CD14-positive monocyte (primary cell): ENCODE results near the gene PELO. TPM values are rescaled to one million over a fixed set of nuclear protein-coding genes. Genes with fewer than 3 reads are reported as not detected.
A peak's percentile ranks its signal among the peaks of the same experiment; 100 is the strongest.

Experiments used
- DNase-seq, 3 donors: peaks; one replicate each; pipeline ENCODE4 v3.0.0-alpha.2; 2011 to 2022
- H2AFZ ChIP-seq: 2 replicates; pipeline ENCODE4 v1.6.0; 2012; ENCODE audit warnings: mild to moderate bottlenecking, low read depth, low read length, inconsistent platforms; ENCODE audit not compliant: insufficient read depth, poor library complexity, severe bottlenecking
- H3K27ac ChIP-seq, 2 donors: 1 replicate in 1 of 2; 2 replicates in 1 of 2; pipeline ENCODE4 v1.5.1; 2012 to 2013; ENCODE audit warnings: low read length in 2 of 2, control low read depth in 1 of 2, inconsistent platforms in 1 of 2, low read depth in 1 of 2, mild to moderate bottlenecking in 1 of 2
- H3K27me3 ChIP-seq, 2 donors: one replicate each; pipeline versions ENCODE4 v1.6.0 to v1.6.1; 2011 to 2013; ENCODE audit warnings: low read length in 2 of 2; ENCODE audit not compliant: control insufficient read depth in 2 of 2, insufficient read depth in 2 of 2
- H3K36me3 ChIP-seq, 2 donors: replicated peaks in 1 of 2; 1 replicate in 1 of 2; 2 replicates in 1 of 2; pipeline versions ENCODE4 v1.5.1 to v1.6.1; 2012 to 2013; ENCODE audit warnings: low read length in 2 of 2, control low read depth in 1 of 2, inconsistent platforms in 1 of 2, mild to moderate bottlenecking in 1 of 2; ENCODE audit not compliant: insufficient read depth in 2 of 2, control insufficient read depth in 1 of 2
- H3K4me1 ChIP-seq, 2 donors: 1 replicate in 1 of 2; 2 replicates in 1 of 2; pipeline versions ENCODE4 v1.5.1 to v1.6.1; 2012 to 2013; ENCODE audit warnings: low read length in 2 of 2, control low read depth in 1 of 2, inconsistent platforms in 1 of 2, mild to moderate bottlenecking in 1 of 2, moderate library complexity in 1 of 2; ENCODE audit not compliant: insufficient read depth in 2 of 2, control insufficient read depth in 1 of 2
- H3K4me2 ChIP-seq: replicated peaks from 2 replicates; pipeline ENCODE3; 2012; ENCODE audit warnings: low read length, moderate library complexity, mild to moderate bottlenecking; ENCODE audit not compliant: poor library complexity, severe bottlenecking; ENCODE audit errors: extremely low read depth
- H3K4me3 ChIP-seq, 3 experiments: fragments of 200-600 bp in 1 of 3; sonication (generic) in 1 of 3; replicated peaks in 1 of 3; 1 replicate in 2 of 3; 2 replicates in 1 of 3; pipeline ENCODE4 v1.5.1; 2011 to 2013; ENCODE audit warnings: low read length in 3 of 3, mild to moderate bottlenecking in 3 of 3, control low read depth in 2 of 3, low read depth in 2 of 3, inconsistent platforms in 1 of 3, moderate library complexity in 1 of 3
- H3K79me2 ChIP-seq: 2 replicates; pipeline ENCODE4 v1.6.0; 2012; ENCODE audit warnings: mild to moderate bottlenecking, control low read depth, inconsistent platforms, low read length, moderate library complexity; ENCODE audit not compliant: insufficient read depth
- H3K9ac ChIP-seq: 2 replicates; pipeline ENCODE4 v1.6.0; 2017; ENCODE audit warnings: low read length, mild to moderate bottlenecking; ENCODE audit not compliant: insufficient read depth, poor library complexity, severe bottlenecking
- H3K9me3 ChIP-seq, 2 donors: replicated peaks in 1 of 2; 1 replicate in 1 of 2; 2 replicates in 1 of 2; pipeline versions ENCODE4 v1.5.1 to v1.6.1; 2012 to 2013; ENCODE audit warnings: low read length in 2 of 2, control low read depth in 1 of 2; ENCODE audit not compliant: control insufficient read depth in 1 of 2, insufficient read depth in 1 of 2
- H4K20me1 ChIP-seq: 2 replicates; pipeline ENCODE4 v1.6.0; 2012; ENCODE audit warnings: mild to moderate bottlenecking, low read length, control low read depth, moderate library complexity; ENCODE audit not compliant: insufficient read depth
- H3K27ac Mint-ChIP-seq, 7 donors: one replicate each; pipeline ENCODE4 v1.8.0; 2020; ENCODE audit warnings: mild to moderate bottlenecking in 7 of 7, mixed read lengths in 7 of 7, moderate library complexity in 6 of 7, inconsistent platforms in 2 of 7
- H3K27me3 Mint-ChIP-seq, 3 donors: one replicate each; pipeline ENCODE4 v1.8.0; 2021 to 2022; ENCODE audit warnings: low read depth in 3 of 3, mild to moderate bottlenecking in 3 of 3, mixed read lengths in 3 of 3, moderate library complexity in 3 of 3, inconsistent platforms in 1 of 3
- H3K36me3 Mint-ChIP-seq, 2 donors: one replicate each; pipeline ENCODE4 v1.8.0; 2020; ENCODE audit warnings: mixed read lengths in 2 of 2, inconsistent platforms in 1 of 2, mild to moderate bottlenecking in 1 of 2
- H3K4me1 Mint-ChIP-seq: one replicate; pipeline ENCODE4 v1.8.0; 2020; ENCODE audit warnings: mild to moderate bottlenecking, mixed read lengths
- H3K4me3 Mint-ChIP-seq, 2 donors: one replicate each; pipeline ENCODE4 v1.8.0; 2020; ENCODE audit warnings: mild to moderate bottlenecking in 2 of 2, mixed read lengths in 2 of 2, moderate library complexity in 1 of 2
- H3K9me3 Mint-ChIP-seq, 7 donors: one replicate each; pipeline ENCODE4 v1.8.0; 2020 to 2022; ENCODE audit warnings: mixed read lengths in 7 of 7, mild to moderate bottlenecking in 6 of 7, moderate library complexity in 6 of 7, inconsistent platforms in 2 of 7
- WGBS: methylation state at CpG from one replicate; pipeline ENCODE4 v1.1.5; 2013; ENCODE audit warnings: missing lambda C conversion rate; ENCODE audit not compliant: insufficient coverage; 5-methylcytosine and 5-hydroxymethylcytosine counted together
- intact Hi-C, 2 donors: fragments of 100-400 bp; cut with micrococcal nuclease; formaldehyde crosslinking; loops; one replicate each; pipeline versions ENCODE4 v1.15.0 to v1.15.1; 2023
- polyA plus RNA-seq, 3 donors: library from polyadenylated mRNA; depleted of rRNA in 1 of 3; unstranded in 2 of 3; stranded (reverse) in 1 of 3; fragments of 300-500 nt in 2 of 3; fragments of >200 nt in 1 of 3; fragmentation: Illumina TruSeq in 2 of 3; gene quantifications; 1 replicate in 2 of 3; 2 replicates in 1 of 3; pipeline ENCODE4 v1.2.3, GENCODE V29; 2012 to 2021
- TF ChIP-seq, protein P1 (sequence below): fragments of 200-600 bp; IDR thresholded peaks from one replicate; pipeline ENCODE4 v1.8.0; 2022; ENCODE audit warnings: antibody characterized with exemption, mild to moderate bottlenecking

Gene PELO
- polyA plus RNA-seq, 3 donors = 1.8 to 4.4 (median 2.1) TPM

DNA sequence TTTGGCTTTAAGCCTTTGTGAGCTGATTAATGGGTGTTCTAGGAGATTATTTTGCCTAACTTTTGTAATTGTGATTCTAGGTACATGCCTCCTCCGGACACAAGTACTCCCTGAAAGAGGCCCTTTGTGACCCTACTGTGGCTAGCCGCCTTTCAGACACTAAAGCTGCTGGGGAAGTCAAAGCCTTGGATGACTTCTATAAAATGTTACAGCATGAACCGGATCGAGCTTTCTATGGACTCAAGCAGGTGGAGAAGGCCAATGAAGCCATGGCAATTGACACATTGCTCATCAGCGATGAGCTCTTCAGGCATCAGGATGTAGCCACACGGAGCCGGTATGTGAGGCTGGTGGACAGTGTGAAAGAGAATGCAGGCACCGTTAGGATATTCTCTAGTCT lies 13.6 kb downstream of the PELO start:
- Mint-ChIP-seq H3K4me3 (peak overlapping the region; percentile 91 to 94), H3K36me3 (peaks cover 3 to 8% of the 10 kb centered on the region in 2 donors), H3K27me3 (peaks cover 0 to 3% (median 0%) of the 10 kb centered on the region in 3 donors), H3K27ac (peak overlapping the region; percentile 91 to 99 (median 97)), H3K4me1 (peaks cover 74% of the 10 kb centered on the region), H3K9me3 (peaks cover 0 to 3% (median 0%) of the 10 kb centered on the region in 7 donors)
- Histone ChIP-seq H3K4me1 (peaks cover 59 to 82% of the 10 kb centered on the region in 2 donors), H3K27ac (peak overlapping the region; percentile 1 to 98), H3K9me3 (no peaks in the 10 kb centered on the region), H4K20me1 (no peaks in the 10 kb centered on the region), H2AFZ (no peak overlapping the region), H3K4me2 (peak overlapping the region; percentile 76), H3K36me3 (no peaks in the 10 kb centered on the region), H3K79me2 (peaks cover 50% of the 10 kb centered on the region), H3K27me3 (no peaks in the 10 kb centered on the region), H3K9ac (no peak overlapping the region), H3K4me3 (peak overlapping the region in 1 of 3 experiments; percentile 85)
- TF ChIP-seq, protein P1, sequence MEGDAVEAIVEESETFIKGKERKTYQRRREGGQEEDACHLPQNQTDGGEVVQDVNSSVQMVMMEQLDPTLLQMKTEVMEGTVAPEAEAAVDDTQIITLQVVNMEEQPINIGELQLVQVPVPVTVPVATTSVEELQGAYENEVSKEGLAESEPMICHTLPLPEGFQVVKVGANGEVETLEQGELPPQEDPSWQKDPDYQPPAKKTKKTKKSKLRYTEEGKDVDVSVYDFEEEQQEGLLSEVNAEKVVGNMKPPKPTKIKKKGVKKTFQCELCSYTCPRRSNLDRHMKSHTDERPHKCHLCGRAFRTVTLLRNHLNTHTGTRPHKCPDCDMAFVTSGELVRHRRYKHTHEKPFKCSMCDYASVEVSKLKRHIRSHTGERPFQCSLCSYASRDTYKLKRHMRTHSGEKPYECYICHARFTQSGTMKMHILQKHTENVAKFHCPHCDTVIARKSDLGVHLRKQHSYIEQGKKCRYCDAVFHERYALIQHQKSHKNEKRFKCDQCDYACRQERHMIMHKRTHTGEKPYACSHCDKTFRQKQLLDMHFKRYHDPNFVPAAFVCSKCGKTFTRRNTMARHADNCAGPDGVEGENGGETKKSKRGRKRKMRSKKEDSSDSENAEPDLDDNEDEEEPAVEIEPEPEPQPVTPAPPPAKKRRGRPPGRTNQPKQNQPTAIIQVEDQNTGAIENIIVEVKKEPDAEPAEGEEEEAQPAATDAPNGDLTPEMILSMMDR = no peak
- intact Hi-C loops = no loop called here
- WGBS = 76% methylated on average over 7 of the region's 8 CpGs
- no peak for DNase-seq

DNA sequence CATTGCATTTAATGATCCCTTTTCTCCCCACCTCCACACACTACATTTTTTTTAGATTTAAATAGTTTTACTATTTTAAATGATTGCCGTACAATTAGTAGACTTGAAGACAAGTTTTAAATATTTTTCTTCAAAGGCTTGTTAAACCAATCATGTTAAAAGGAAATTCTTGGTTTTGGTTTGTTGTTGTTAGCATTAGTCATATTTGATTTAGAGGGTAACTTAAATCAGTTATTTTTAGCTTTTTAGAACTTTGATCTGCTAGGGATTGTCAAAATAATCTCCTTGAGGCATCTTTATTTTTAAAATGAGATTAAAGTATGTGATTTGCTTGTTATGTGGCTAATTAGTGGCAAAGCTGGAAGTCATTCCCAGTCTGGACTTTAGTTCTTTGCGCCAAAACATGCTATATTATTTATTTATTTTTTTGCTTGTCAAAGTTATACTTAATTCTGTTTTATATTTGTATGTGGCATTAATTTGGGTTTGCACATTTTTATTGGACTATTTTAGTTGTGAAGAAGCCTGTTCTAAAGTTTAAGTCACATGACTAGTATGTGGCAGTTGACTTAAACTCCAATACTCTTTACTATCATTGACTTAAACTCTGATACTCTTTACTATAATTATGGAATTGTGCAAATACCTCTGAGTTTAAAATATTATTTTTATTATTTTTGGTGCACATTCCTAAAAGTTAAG lies 14.7 kb downstream of the PELO start:
- peaks cover 3 to 8% of the 10 kb centered on the region in 2 donors for H3K36me3 Mint-ChIP-seq
- peak overlapping the region in 2 of 7 donors; percentile 33 to 35 for H3K27ac Mint-ChIP-seq
- H3K4me3 Mint-ChIP-seq = no peak overlapping the region
- intact Hi-C loops = no loop called here
- Histone ChIP-seq H3K9me3 (no peaks in the 10 kb centered on the region), H3K4me1 (peaks cover 57 to 79% of the 10 kb centered on the region in 2 donors), H4K20me1 (no peaks in the 10 kb centered on the region), H3K4me2 (peak overlapping the region; percentile 76), H3K36me3 (no peaks in the 10 kb centered on the region), H3K27ac (peak overlapping the region in 1 of 2 donors; percentile 98), H3K79me2 (peaks cover 50% of the 10 kb centered on the region), H2AFZ (no peak overlapping the region), H3K4me3 (peak overlapping the region in 1 of 3 experiments; percentile 18), H3K27me3 (no peaks in the 10 kb centered on the region), H3K9ac (no peak overlapping the region)
- peaks cover 0 to 3% (median 0%) of the 10 kb centered on the region in 7 donors for H3K9me3 Mint-ChIP-seq
- WGBS = no CpG with 5 or more reads among the region's 2 CpGs
- H3K27me3 Mint-ChIP-seq = peaks cover 0 to 3% (median 0%) of the 10 kb centered on the region in 3 donors
- DNase-seq = no peak
- peaks cover 68% of the 10 kb centered on the region for H3K4me1 Mint-ChIP-seq
- TF ChIP-seq, protein P1 = no peak
